Measurements from ENCODE around the gene ASB13.

- TF ChIP-seq POLR2A (IDR thresholded peaks at IDR 0.05; ENCODE audit: low read depth, low read length), result no peak
- TF ChIP-seq POLR2AphosphoS5 (IDR thresholded peaks at IDR 0.05; ENCODE audit: low read depth, low read length), result no peak
- no peak for TF ChIP-seq TAF1 (IDR thresholded peaks at IDR 0.05; ENCODE audit: low read depth, low read length)
Measured at GRCh38 chr10:5598085-5598690, 68.2 kb downstream of the ASB13 start.

Data from GM12891 (cell line).